IMR-90 (cell line): ENCODE data around the gene C17orf50. TPM values are rescaled to one million over a fixed set of nuclear protein-coding genes. Genes with fewer than 3 reads are reported as not detected.

Experiments
- ATAC-seq: fragments of 200-7000 bp; cut with Tn5 transposase; 2 replicates; pipeline ENCODE4 v1.9.1; 2020; ENCODE audit warnings: low read depth, mild to moderate bottlenecking, moderate library complexity
- BruUV-seq: library from RNA; stranded (reverse); fragments of 400-500 nt; replicated peaks from 2 replicates; lab custom pipeline; 2021; lab: Mats Ljungman, UMichigan
- CTCF ChIA-PET: fragments of 300-600 bp; formaldehyde crosslinking; extraction: SDS; loops from one replicate; lab custom pipeline; 2021; ENCODE audit warnings: antibody characterized with exemption; lab: Yijun Ruan, JAX
- POLR2A ChIA-PET: fragments of 300-600 bp; sonication (Branson Sonifier 250); formaldehyde crosslinking; loops from one replicate; lab custom pipeline; 2022; ENCODE audit warnings: antibody characterized with exemption; ENCODE audit not compliant: unreplicated experiment; lab: Charles Lee
- DNase-seq: peaks from one replicate; pipeline ENCODE4 v3.0.0; 2013
- H2AFZ ChIP-seq: replicated peaks from 2 replicates; pipeline ENCODE3; 2013; ENCODE audit warnings: low read length, mild to moderate bottlenecking; ENCODE audit not compliant: poor library complexity
- H2AK5ac ChIP-seq: 2 replicates; pipeline ENCODE4 v1.6.1; 2013; ENCODE audit warnings: low read depth, low read length, inconsistent platforms
- H2AK9ac ChIP-seq: replicated peaks from 2 replicates; pipeline ENCODE3; 2013; ENCODE audit warnings: mild to moderate bottlenecking, low read depth, low read length, moderate library complexity; ENCODE audit not compliant: poor library complexity
- H2BK120ac ChIP-seq: 2 replicates; pipeline ENCODE4 v1.6.1; 2013; ENCODE audit warnings: low read depth, low read length, inconsistent platforms
- H2BK15ac ChIP-seq: 3 replicates; pipeline ENCODE4 v1.6.1; 2013; ENCODE audit warnings: low read depth, low read length, inconsistent platforms
- H2BK20ac ChIP-seq: 2 replicates; pipeline ENCODE4 v1.6.1; 2013; ENCODE audit warnings: low read depth, mild to moderate bottlenecking, inconsistent platforms, low read length, moderate library complexity
- H2BK5ac ChIP-seq: 2 replicates; pipeline ENCODE4 v1.6.1; 2013; ENCODE audit warnings: mild to moderate bottlenecking, low read depth, low read length, inconsistent platforms; ENCODE audit not compliant: poor library complexity, severe bottlenecking
- H3K14ac ChIP-seq: replicated peaks from 2 replicates; pipeline ENCODE4 v1.6.1; 2013; ENCODE audit warnings: low read depth, low read length, inconsistent platforms
- H3K18ac ChIP-seq: 2 replicates; pipeline ENCODE4 v1.6.1; 2013; ENCODE audit warnings: low read depth, low read length, control low read depth
- H3K23ac ChIP-seq: 2 replicates; pipeline ENCODE4 v1.6.1; 2013; ENCODE audit warnings: low read depth, low read length, inconsistent platforms
- H3K27ac ChIP-seq: 2 replicates; pipeline ENCODE4 v1.5.1; 2013; ENCODE audit warnings: mild to moderate bottlenecking, control low read depth, low read length; ENCODE audit not compliant: insufficient read depth
- H3K27me3 ChIP-seq: 2 replicates; pipeline ENCODE4 v1.6.1; 2013; ENCODE audit warnings: low read length; ENCODE audit not compliant: control insufficient read depth, insufficient read depth
- H3K36me3 ChIP-seq: 2 replicates; pipeline ENCODE4 v1.6.1; 2013; ENCODE audit warnings: low read length, mixed read lengths; ENCODE audit not compliant: control insufficient read depth, insufficient read depth
- H3K4ac ChIP-seq: 2 replicates; pipeline ENCODE4 v1.6.1; 2013; ENCODE audit warnings: low read depth, low read length, inconsistent platforms
- H3K4me1 ChIP-seq: 2 replicates; pipeline ENCODE4 v1.6.1; 2013; ENCODE audit warnings: low read length, mixed read lengths; ENCODE audit not compliant: control insufficient read depth, insufficient read depth
- H3K4me2 ChIP-seq: 2 replicates; pipeline ENCODE4 v1.6.1; 2013; ENCODE audit warnings: low read depth, mild to moderate bottlenecking, control low read depth, low read length, moderate library complexity
- H3K4me3 ChIP-seq: 2 replicates; pipeline ENCODE4 v1.5.1; 2013; ENCODE audit warnings: low read depth, mild to moderate bottlenecking, control low read depth, low read length, moderate library complexity; ENCODE audit not compliant: insufficient read depth
- H3K56ac ChIP-seq: 2 replicates; pipeline ENCODE4 v1.6.1; 2013; ENCODE audit warnings: low read length, inconsistent platforms; ENCODE audit not compliant: insufficient read depth; ENCODE audit errors: extremely low read depth
- H3K79me1 ChIP-seq, 2 experiments: 2 replicates each; pipeline ENCODE4 v1.6.1; 2013; ENCODE audit warnings: low read length in 2 of 2, inconsistent platforms in 1 of 2, low read depth in 1 of 2
- H3K9ac ChIP-seq: 2 replicates; pipeline ENCODE4 v1.6.1; 2013; ENCODE audit warnings: low read depth, low read length, control low read depth
- H3K9me1 ChIP-seq: 2 replicates; pipeline ENCODE4 v1.6.1; 2013; ENCODE audit warnings: low read length, inconsistent platforms; ENCODE audit not compliant: insufficient read depth
- H3K9me3 ChIP-seq: 2 replicates; pipeline ENCODE4 v1.6.1; 2013; ENCODE audit warnings: low read length; ENCODE audit not compliant: control insufficient read depth, insufficient read depth
- H4K20me1 ChIP-seq: 2 replicates; pipeline ENCODE4 v1.6.1; 2013; ENCODE audit warnings: low read length, inconsistent platforms; ENCODE audit not compliant: insufficient read depth
- H4K5ac ChIP-seq: 2 replicates; pipeline ENCODE4 v1.6.1; 2013; ENCODE audit warnings: mild to moderate bottlenecking, low read depth, low read length, control low read depth
- H4K8ac ChIP-seq, 2 experiments: 2 replicates each; pipeline ENCODE4 v1.6.1; 2013; ENCODE audit warnings: low read depth in 2 of 2, low read length in 2 of 2, control low read depth in 1 of 2, inconsistent platforms in 1 of 2
- H4K91ac ChIP-seq: 2 replicates; pipeline ENCODE4 v1.6.1; 2013; ENCODE audit warnings: low read depth, low read length, inconsistent platforms; ENCODE audit not compliant: insufficient read depth
- CEBPB ChIP-seq: IDR thresholded peaks from 2 replicates; pipeline ENCODE4 v1.6.1; 2012; ENCODE audit warnings: low read depth, low read length, improper control_type of control experiment
- CHD1 ChIP-seq: IDR thresholded peaks from 2 replicates; pipeline ENCODE4 v1.6.1; 2012; ENCODE audit warnings: low read depth, low read length, improper control_type of control experiment
- ELK1 ChIP-seq: fragments of 150-350 bp; IDR thresholded peaks from 2 replicates; pipeline ENCODE4 v1.6.1; 2016; ENCODE audit warnings: low read depth, mild to moderate bottlenecking, low read length, moderate library complexity, borderline replicate concordance
- FOS ChIP-seq: fragments of 150-350 bp; IDR thresholded peaks from 2 replicates; pipeline ENCODE4 v1.6.1; 2016; ENCODE audit warnings: low read depth, low read length
- MAFK ChIP-seq: IDR thresholded peaks from 2 replicates; pipeline ENCODE4 v1.6.1; 2012; ENCODE audit warnings: low read depth, low read length, improper control_type of control experiment
- MAZ ChIP-seq: IDR thresholded peaks from 2 replicates; pipeline ENCODE4 v1.6.1; 2012; ENCODE audit warnings: low read depth, mild to moderate bottlenecking, low read length, improper control_type of control experiment, moderate library complexity, borderline replicate concordance
- MXI1 ChIP-seq: IDR thresholded peaks from 2 replicates; pipeline ENCODE4 v1.6.1; 2012; ENCODE audit warnings: low read depth, mild to moderate bottlenecking, low read length, moderate library complexity, borderline replicate concordance
- POLR2A ChIP-seq: IDR thresholded peaks from 2 replicates; pipeline ENCODE4 v1.6.1; 2012; ENCODE audit warnings: mild to moderate bottlenecking, low read depth, low read length
- RAD21 ChIP-seq: IDR thresholded peaks from 2 replicates; pipeline ENCODE4 v1.6.1; 2012; ENCODE audit warnings: low read length, improper control_type of control experiment
- RCOR1 ChIP-seq: IDR thresholded peaks from 2 replicates; pipeline ENCODE4 v1.6.1; 2012; ENCODE audit warnings: mild to moderate bottlenecking, low read length, improper control_type of control experiment; ENCODE audit not compliant: insufficient replicate concordance
- SMC3 ChIP-seq: fragments of 150-350 bp; IDR thresholded peaks from 2 replicates; pipeline ENCODE4 v1.6.1; 2016; ENCODE audit warnings: low read depth, mild to moderate bottlenecking, antibody characterized with exemption, low read length, moderate library complexity
- USF2 ChIP-seq: fragments of 150-350 bp; IDR thresholded peaks from 2 replicates; pipeline ENCODE4 v1.6.1; 2017; ENCODE audit warnings: mild to moderate bottlenecking, antibody characterized with exemption, low read length, low read depth
- WGBS, 2 experiments: methylation state at CpG; one replicate each; pipeline versions ENCODE4 v1.1.5 to v1.1.7; 2013; ENCODE audit warnings: missing lambda C conversion rate in 2 of 2; ENCODE audit not compliant: insufficient read length in 1 of 2; ENCODE audit errors: extremely low coverage in 2 of 2; 5-methylcytosine and 5-hydroxymethylcytosine counted together
- dilution Hi-C: fragments of 300-500 bp; cut with HindIII; formaldehyde crosslinking; loops from one replicate; pipeline ENCODE4 v1.14.3; 2018; ENCODE audit warnings: low sequenced_read_pairs; ENCODE audit not compliant: unreplicated experiment
- in situ Hi-C: fragments of 300-500 bp; cut with MboI; formaldehyde crosslinking; loops from 3 replicates; pipeline ENCODE4 v1.14.3; 2019; ENCODE audit warnings: low sequenced_read_pairs, inconsistent platforms, mixed read lengths
- intact Hi-C: fragments of 100-400 bp; cut with micrococcal nuclease; formaldehyde crosslinking; loops from 2 replicates; pipeline ENCODE4 v1.10.0; 2022
- polyA plus RNA-seq, 3 experiments: library from polyadenylated mRNA; depleted of rRNA; stranded (reverse); fragments of >200 nt; gene quantifications; 2 replicates each; pipeline ENCODE4 v1.2.3, GENCODE V29; 2012; ENCODE audit warnings: low replicate concordance in 1 of 3
- total RNA-seq: library from RNA; depleted of rRNA; stranded (reverse); fragments of >200 nt; gene quantifications from 2 replicates; pipeline ENCODE4 v1.2.3, GENCODE V29; 2012

The C17orf50 gene
- total and polyA plus RNA-seq, 2 of the 4 experiments (the other 2 are of a cell fraction) = not detected

GRCh38 chr17:35793257-35793656 lies 32.6 kb downstream of the C17orf50 start:
- DNase-seq = no peak
- H3K27me3 ChIP-seq = peaks cover 56% of the 10 kb centered on the region
- intact Hi-C loops (no loop called here), dilution Hi-C loops (no loop called here), in situ Hi-C loops (no loop called here)
- no peak overlapping the region for H3K56ac ChIP-seq
- H3K4me3 ChIP-seq = no peak overlapping the region
- BruUV-seq = no TSS peak
- no peaks in the 10 kb centered on the region; the same call in 1 of the 2 replicates for H4K20me1 ChIP-seq
- H2BK5ac ChIP-seq = no peak overlapping the region
- POLR2A ChIA-PET = no interaction called here
- H3K23ac ChIP-seq = no peak overlapping the region
- WGBS, 2 experiments = no CpG with 5 or more reads among the region's 3 CpGs
- no peak for TF ChIP-seq ELK1
- TF ChIP-seq RAD21 = no peak
- no peak for TF ChIP-seq POLR2A
- TF ChIP-seq CHD1 = no peak
- TF ChIP-seq RCOR1 = no peak
- TF ChIP-seq CEBPB = no peak
- TF ChIP-seq USF2 = no peak
- TF ChIP-seq SMC3 = no peak
- no peak for TF ChIP-seq FOS
- TF ChIP-seq MAZ = no peak
- no peak for TF ChIP-seq MAFK
- no peak for TF ChIP-seq MXI1
- H3K18ac ChIP-seq = no peak overlapping the region
- no peak overlapping the region for H4K91ac ChIP-seq
- H4K5ac ChIP-seq = no peak overlapping the region
- no peak overlapping the region for H3K4ac ChIP-seq
- H3K9me1 ChIP-seq = peaks cover 7% of the 10 kb centered on the region
- CTCF ChIA-PET = interaction anchor here (0.9 to 2.2 kb wide), 2 partner anchors 15 to 29 kb away, joined by 3 to 7 read pairs; partner anchors contain the start of gene TAF15
- H3K27ac ChIP-seq = no peak overlapping the region
- no peak for ATAC-seq
- H3K9ac ChIP-seq = no peak overlapping the region
- H2AK5ac ChIP-seq = no peak overlapping the region
- no peak overlapping the region for H2BK120ac ChIP-seq
- no peak overlapping the region for H2BK15ac ChIP-seq
- H2AFZ ChIP-seq = no peak overlapping the region
- H3K4me2 ChIP-seq = no peak overlapping the region
- H4K8ac ChIP-seq = no peak overlapping the region
- H3K9me3 ChIP-seq = no peaks in the 10 kb centered on the region
- H3K4me1 ChIP-seq = peaks cover 8% of the 10 kb centered on the region
- H3K36me3 ChIP-seq = no peaks in the 10 kb centered on the region
- H3K14ac ChIP-seq = no peak overlapping the region
- H2AK9ac ChIP-seq = no peak overlapping the region
- H3K79me1 ChIP-seq = no peaks in the 10 kb centered on the region
- no peak overlapping the region for H2BK20ac ChIP-seq
